DMS53 treated with DMSO at 0.1 percent for 48 hours (cell line): ENCODE measurements around the gene RMDN2.
"Not testable (repeated sequence)": the region's sequence is repeated elsewhere in the genome, so short reads cannot be mapped to it uniquely, and the experiment has no call there.

ENCODE experiments used
- DNase-seq: peaks from one replicate; lab custom pipeline; 2025; ENCODE audit not compliant: unreplicated experiment; lab: John Stamatoyannopoulos, UW

The RMDN2 gene

GRCh38 chr2:37987098-37987775 is 62.1 kb downstream of the RMDN2 start:
- DNase-seq = no peak

- no peak for DNase-seq
Measured at GRCh38 chr2:37992601-37993000, 67.5 kb downstream of the RMDN2 start.

- no peak for DNase-seq
Measured at GRCh38 chr2:37993143-37993542, 68.1 kb downstream of the RMDN2 start.

- no peak for DNase-seq
Measured at GRCh38 chr2:37997629-37998028, 72.5 kb downstream of the RMDN2 start.

GRCh38 chr2:38000485-38001222 is 75.6 kb downstream of the RMDN2 start:
- DNase-seq = no peak

GRCh38 chr2:38010187-38010586 is 85.1 kb downstream of the RMDN2 start:
- DNase-seq = not testable (repeated sequence)

GRCh38 chr2:38010995-38011394 is 85.9 kb downstream of the RMDN2 start:
- DNase-seq = no peak

GRCh38 chr2:38013158-38013752 is 88.2 kb downstream of the RMDN2 start:
- no peak for DNase-seq

- no peak for DNase-seq
Measured at GRCh38 chr2:38016219-38016618, 91.1 kb downstream of the RMDN2 start.

GRCh38 chr2:38017836-38018235 is 92.7 kb downstream of the RMDN2 start:
- DNase-seq = no peak

- not testable (repeated sequence) for DNase-seq
Measured at GRCh38 chr2:38020359-38021069, 95.4 kb downstream of the RMDN2 start.

- no peak for DNase-seq
Measured at GRCh38 chr2:38021589-38021988, 96.5 kb downstream of the RMDN2 start.

GRCh38 chr2:38026846-38027245 is 101.8 kb downstream of the RMDN2 start:
- DNase-seq = no peak

- no peak for DNase-seq
Measured at GRCh38 chr2:38028829-38029228, 103.7 kb downstream of the RMDN2 start.

- no peak for DNase-seq
Measured at GRCh38 chr2:38029512-38029911, 104.4 kb downstream of the RMDN2 start.

- DNase-seq = no peak
Measured at GRCh38 chr2:38030635-38031355, 105.7 kb downstream of the RMDN2 start.

- DNase-seq = no peak
Measured at GRCh38 chr2:38032946-38033345, 107.9 kb downstream of the RMDN2 start.

GRCh38 chr2:38033646-38034045 is 108.6 kb downstream of the RMDN2 start:
- no peak for DNase-seq

- DNase-seq = no peak
Measured at GRCh38 chr2:38035968-38036367, 110.9 kb downstream of the RMDN2 start.

GRCh38 chr2:38037325-38037724 is 112.2 kb downstream of the RMDN2 start:
- no peak for DNase-seq
